Right renal cortex interstitium (tissue), 3 donors: Measurements from ENCODE around the gene TMEM125. TPM values are rescaled to one million over a fixed set of nuclear protein-coding genes. Genes with fewer than 3 reads are reported as not detected.
A peak's percentile ranks its signal among the peaks of the same experiment; 100 is the strongest.

Experiments
- DNase-seq, 3 donors: peaks; one replicate each; pipeline ENCODE4 v3.0.0-alpha.2; 2013; ENCODE audit warnings: low read depth in 3 of 3, low spot score in 2 of 3
- polyA plus RNA-seq, 3 donors: library from polyadenylated mRNA; unstranded; fragments of 120-200 nt; gene quantifications; one replicate each; pipeline ENCODE4 v1.2.1, GENCODE V29; 2013; ENCODE audit not compliant: insufficient read length in 3 of 3

TMEM125 gene
- 10 to 100 TPM; 13.6 to 15.9 (median 13.7) TPM for polyA plus RNA-seq

DNA sequence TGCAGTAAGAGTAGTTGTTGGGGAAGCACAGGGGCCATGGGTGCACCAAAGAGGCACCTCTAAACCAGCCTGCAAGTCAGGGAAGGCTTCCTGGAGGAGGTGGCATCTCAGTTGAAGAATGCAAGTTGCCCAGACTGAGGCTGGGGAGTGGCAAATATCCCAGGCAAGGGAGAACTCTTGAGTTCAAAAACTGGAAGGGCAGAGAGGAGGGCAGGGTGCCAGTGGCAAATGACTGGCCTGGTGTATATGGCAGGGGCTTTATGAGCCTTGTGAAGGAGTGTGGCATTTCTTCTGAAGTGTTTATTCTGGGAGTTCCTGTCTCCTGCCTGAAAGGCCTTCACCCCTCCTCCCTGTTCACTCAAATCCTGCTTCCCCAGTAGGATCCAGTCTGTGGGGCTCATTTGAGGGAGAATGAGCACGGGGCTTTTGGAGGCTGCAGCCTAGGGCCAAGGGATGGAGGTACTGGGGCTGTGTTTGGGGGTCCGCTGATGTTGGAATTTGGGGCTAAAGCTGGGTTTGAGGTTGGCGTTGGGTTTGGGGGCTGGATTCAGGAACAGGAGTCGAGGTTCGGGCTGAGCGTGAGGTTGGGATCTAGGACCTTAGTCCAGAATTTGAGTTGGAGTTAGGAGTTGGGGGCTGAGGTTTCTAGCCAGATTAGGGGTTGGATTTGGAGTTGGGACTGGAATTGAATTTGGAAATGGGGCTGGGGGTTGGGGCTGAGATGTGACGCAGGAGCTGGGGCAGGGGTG is at the start of gene TMEM125:
TSS of gene TMEM125 (plus strand) at position 357 of the 749 bp plus-strand sequence. CDS start 2,740 bp downstream, outside the sequence.
- DNase-seq, result no peak

DNA sequence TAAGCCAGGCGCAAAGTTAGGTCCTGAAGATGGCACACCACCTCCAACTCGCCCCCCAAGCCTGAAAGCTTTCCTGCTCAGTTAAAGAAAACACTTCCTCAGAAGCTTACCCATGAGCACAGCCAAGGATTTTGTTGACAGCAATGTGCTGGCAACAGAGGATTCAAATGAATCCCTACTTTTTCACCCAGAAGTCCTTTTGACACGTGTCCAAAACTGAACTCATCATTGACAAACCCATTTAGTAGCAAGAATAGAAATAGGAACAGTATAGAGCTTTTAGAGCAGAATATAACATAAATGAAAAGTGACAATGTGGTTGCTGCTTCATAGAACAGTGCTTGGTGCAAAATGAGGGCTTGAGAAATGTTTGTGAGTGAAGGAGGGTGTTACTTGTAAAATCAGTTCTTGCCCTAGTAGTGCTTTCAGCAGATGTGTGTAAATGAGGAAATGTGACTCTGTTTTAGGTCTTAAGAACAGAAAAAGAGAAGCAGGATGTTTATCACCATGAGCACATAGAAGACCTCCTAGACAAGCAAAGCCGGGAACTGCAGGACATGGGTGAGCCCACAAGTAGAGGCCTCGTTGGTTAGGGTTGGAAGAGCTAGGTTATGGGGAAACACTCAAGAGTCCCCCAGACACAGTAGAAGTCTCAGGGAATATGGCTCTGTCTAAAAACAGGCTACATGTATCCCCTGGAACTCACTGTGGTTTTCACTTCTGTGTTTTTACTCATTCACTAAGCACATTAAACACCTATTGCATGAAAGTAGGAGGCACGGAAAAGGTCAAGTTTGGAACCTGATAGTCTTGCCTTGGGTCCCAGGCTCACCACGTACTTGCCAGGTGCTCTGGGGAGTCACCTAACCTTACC is 48.6 kb upstream of the TMEM125 start:
- DNase-seq, result no peak

DNA sequence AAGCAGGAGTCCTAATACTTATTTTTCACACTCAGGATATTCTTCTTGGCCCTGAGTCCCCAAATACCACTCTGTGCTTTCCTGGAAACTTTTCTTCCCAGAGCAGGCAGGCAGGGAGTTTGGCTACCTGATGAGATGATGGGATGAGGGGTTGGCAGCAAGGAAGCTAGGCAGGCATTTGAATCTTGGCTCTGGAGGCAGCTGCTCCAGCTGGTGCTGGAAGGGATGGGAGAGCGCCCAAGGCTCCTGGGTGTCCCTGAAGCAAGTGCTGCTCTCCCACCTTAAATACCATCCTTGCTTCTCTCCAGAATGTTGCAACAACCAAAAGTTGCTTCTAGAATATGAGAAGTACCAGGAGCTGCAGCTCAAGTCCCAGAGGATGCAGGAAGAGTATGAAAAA is 48.0 kb upstream of the TMEM125 start:
- DNase-seq, result no peak

DNA sequence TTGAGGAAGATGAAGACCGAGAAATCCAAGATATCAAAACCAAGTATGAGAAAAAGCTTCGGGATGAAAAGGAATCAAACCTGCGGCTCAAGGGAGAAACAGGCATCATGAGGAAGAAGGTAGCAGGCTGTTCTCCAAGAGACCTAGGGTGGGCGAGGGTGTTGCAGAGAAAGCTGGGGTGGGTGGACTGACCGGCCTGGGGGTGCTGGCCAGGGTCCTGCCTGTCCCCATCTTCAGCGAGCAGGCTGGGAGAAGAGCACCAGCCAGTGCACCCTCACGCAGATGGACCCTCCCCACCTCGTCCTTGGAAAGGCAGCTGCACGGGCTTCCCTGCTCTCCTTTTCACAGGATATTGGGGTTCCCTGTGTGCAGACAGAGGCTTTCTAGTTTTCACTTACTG is 46.9 kb upstream of the TMEM125 start:
- no peak for DNase-seq

DNA sequence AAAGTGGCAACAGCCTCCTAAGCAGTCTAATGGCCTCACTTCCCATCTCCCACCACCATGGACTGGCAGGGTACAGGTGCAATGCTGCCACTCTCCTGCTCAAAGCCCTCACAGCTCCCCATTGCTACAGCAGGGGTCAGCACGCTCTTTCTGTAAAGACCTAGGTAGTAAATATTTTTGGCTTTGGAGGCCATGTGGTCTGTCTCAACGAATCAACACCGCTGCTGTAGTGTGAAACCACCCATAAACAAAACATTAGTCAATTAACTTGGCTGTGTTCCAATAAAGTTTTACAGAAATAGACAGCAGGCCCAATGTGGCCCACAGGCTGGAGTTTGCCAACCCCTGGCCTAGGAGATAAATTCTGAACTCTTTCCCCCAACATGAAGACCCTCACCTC is 44.6 kb upstream of the TMEM125 start:
- DNase-seq, result no peak

DNA sequence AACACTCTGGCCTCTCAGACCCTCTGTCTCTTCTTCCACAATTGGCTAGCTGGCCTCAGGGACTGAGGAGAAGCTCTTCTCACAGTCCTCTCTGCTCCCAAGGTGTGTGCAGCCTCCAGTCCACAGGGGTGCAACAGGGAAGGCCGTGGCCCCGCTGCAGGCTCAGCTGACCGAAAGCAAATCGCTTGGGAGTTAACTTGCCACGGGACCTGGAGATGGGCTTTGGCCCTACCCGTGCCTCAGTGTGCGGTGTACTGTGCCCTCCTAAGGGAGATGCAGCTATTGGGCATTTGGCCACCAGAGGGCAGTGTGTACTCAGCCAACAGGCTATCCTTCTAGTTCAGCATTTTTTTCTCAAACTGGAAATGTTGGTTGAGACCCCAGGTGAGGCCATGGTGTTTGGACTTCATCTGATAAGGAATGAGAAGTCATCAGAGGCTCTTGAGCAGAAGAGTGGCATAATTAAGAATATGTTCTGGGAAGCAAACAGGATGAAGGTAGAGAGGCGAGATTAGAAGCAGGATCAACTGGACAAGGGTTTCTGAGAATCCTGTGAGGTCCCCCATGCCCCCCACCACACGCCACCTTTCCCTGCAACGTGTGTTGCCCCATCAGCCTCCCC is 42.5 kb upstream of the TMEM125 start:
- DNase-seq, result peak; percentile 61 to 73 (median 70)

DNA sequence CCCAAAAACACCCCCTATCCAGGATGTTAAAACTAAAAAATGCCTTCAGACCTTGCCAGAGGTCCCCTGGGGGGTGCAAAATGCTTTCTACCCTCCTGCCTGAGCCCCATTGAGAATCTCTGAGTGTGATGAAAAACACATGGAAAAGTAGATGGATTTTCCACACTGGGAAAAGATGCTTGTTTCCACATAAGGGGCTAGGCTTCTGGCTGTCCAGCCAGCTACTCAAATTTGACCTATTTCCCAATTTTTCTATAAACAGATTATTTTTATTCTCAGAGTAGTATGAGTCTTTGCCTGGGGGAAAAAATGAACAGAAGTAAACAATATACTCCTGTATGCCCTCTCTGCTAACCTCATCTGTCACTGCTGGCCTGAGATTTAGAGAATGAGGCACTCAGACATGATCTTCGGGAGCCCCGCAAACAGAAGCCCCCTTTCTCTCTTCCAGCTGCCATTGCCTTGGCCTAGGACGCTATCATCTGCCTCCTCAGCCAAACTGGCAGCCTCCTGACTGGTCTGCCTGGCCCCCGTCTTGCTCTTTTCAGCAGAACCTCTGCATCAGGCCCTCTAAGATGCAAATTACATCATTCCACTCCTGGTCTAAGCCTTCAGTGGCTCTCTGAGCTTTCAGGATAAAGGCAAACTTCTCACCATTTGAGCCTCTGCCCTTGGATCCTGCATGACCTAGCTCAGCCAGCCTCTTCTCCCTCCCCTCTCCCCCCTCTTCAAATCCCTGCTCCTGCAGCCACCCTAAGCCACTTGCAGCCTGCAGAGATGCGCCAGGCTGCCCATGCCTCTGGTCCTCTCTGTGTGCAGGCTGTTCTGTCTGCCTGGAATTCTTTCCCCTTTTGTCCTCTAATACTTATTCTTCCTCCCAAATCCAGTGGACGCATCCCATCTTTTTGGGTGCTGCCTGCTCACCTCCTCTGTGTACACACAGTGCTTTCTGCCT is 39.7 kb upstream of the TMEM125 start:
- no peak for DNase-seq

DNA sequence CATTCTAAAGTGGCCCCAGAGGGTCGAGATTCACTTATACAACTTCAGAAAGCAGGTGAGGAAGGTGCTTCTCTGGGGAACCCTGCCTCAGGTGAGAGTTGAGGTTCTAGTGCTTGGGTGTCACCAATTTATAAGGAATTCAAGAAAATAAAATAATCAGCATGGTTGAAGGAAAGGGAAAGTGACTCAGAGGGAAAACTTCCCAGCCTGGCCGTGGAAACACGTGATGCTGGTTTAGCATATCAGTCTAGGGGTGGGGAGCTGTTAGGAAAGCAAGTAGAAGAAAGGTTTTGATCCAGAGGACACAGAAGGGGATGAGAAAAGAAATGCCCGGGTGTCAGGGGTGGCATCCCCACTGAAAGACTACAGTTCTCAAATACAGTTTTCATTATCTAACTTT is 37.7 kb upstream of the TMEM125 start:
- DNase-seq, result no peak

DNA sequence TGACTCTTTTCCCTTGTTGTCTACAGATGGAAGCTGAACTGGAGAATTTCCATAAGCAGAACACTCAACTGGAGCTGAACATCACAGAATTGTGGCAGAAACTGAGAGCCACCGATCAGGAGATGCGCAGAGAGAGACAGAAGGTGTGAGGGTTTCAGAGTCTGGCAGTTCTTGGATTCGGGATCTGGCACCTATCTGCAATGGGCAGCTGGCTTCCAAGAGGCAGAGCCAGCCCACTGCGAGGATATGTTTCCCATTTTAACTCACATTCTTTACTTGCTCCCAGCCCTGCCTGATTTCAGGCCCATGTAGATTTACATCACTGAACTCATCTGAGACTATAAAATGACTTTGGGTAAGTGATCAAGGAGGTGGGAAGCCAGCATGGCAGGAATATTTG is 37.3 kb upstream of the TMEM125 start:
- no peak for DNase-seq

DNA sequence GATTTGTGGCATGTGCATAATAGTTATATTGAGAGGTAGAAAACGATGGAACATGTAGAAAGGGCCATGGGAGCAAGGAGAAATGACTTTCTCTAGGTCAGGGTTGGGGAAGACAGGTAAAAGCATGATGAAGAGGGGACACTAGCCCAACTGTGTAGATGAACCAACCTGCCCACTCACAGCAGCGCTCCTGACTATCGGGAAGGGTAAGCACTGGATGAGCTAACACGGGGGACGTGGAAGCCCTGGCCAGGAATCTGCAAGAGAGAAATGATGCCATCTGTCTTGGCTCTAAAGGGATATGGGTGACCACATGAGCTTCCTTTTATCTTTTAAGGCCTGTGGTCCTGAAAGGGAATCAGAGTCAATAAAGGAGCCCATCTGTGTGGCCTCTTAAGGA is 36.2 kb upstream of the TMEM125 start:
- no peak for DNase-seq

DNA sequence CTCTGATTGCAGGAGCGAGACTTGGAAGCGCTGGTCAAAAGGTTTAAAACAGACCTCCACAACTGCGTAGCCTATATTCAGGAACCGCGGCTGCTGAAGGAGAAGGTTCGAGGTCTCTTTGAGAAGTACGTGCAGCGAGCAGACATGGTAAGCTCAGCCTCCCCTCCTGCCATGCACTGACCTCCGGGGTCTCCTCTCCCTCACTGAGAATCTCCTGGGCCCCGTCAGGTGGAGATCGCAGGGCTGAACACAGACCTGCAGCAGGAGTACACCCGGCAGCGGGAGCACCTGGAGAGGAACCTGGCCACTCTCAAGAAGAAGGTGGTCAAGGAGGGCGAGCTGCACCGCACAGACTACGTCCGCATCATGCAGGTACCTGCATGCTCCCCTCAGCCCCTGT is 35.5 kb upstream of the TMEM125 start:
- no peak for DNase-seq

DNA sequence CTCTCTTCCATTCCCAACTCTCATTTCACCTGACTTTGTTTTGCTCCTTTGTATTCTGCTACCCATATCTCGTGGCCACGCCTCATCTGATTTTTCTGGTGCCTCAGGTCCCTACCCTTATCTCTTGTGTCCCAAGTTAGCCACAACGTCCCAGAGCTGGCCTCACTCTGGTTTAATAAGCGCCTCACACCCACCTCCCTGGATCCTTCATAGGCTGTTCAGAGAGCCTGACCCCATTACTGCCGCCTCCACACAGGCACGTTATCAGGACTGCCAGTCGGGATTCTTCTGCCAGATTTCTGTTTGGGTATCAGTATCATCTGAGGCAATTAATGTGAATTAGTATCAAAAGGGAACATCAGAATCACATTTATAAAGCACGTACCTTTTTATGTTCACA is 34.7 kb upstream of the TMEM125 start:
- DNase-seq, result no peak

DNA sequence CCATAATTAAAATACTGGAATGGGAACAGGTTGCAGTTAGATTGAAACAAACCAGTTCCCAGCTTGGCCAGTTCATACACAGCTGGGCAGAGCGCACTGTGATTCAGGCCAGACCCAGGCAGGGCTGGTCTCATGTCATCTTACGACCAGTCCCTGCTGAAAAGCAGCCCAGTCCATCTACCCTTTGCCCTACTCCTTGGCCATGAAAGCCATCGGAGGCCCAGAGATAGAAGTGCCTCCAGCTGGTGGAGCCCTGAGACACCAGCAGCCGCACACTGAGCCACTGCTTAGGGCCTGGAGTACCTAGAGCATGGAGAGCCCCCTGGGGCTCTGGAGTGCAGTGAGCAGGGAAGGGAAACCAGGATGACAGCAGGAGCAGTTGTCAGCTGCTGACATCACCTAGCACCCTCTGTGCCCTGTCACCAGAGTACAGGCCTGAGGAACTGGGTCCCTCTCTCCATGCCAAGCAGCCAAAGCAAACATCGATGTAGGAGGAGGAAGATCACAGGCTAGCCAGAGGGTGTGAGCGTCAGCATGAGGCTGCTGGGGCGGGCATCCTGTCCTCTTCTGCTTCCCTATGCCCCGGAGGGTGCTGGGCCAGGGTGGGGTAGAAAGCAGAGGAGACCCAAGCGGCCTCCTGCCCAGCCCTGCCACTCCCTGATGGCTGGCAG is 34.2 kb upstream of the TMEM125 start:
- no peak for DNase-seq

DNA sequence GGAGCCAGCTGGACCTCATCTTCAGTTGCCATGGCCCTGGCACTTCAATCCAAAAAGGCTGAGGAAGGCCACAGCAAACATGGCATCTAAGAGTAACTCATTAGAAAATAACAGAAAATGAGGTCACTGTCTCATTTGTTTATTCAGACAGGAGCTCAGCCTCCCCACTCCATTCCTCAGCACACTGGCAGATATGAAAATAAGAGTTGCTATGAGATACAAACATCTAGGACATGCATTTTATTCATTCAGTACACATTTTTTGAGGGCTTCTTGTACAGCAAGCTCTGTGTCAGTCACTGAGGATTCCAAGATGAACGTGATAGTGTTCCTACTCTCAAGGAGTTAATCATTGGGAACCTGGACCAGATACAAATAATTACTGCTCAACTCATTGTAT is 32.7 kb upstream of the TMEM125 start:
- DNase-seq, result no peak

DNA sequence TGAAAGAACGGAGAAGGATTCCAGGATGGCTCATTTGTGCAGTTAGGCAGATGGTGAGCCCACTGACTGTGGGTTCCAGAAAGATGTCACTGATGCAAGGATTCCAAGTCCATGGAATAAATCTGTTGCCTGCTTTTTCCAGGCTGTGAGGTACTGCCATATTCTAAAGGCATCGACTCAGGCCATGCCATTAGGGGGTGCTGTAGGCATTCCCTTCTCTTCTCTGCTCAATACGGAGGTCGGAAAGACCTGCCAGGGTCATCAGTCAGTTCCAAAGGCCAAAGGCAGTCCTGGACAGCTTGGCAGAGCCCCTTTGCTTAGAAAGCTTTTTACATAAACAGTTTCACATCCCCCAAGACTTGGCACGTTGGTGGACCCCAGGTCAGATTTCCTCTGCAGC is 31.7 kb upstream of the TMEM125 start:
- peak; percentile 18 to 36 (median 36) for DNase-seq

DNA sequence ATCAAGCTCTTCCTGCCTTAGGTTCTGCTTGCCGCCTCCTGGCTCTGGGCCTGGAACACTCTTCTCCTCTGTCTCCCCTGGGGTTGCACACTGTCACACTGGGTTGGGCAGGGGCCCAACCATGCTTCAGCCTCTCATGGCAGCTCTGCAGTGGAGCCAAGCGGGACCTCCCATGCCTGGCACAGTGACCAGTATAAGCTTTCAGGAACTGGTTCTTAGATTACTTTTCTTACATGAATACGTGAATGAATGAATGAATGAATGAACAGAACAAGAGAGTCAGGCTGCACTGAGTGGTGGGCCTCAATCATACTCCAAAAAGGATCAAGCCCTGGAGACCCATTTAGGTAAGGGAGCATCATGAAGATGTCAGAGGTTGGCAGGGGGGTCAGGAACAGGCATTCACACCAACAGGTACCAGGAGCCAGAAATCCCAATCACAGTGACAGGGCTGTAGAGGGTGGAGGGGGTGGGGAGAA is 30.8 kb upstream of the TMEM125 start:
- no peak for DNase-seq

DNA sequence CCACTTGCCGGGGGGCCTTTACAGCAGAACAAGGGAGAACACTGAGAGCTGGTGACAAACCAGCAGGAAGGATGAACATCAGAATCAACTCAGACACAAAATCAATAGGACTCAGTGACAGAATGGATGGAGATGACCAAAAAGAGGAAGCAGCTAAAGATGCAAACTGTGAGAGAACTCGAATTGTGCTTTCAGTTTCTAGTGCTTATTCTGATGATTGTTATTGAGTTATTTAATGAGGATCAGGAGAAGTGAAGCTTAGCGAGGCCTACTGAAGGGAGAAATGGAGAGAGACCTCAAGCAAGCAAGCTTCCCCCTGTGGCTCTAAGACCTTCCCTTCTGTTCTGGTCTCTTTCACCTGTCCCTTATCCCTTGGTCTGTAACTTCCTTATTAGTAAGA is 30.3 kb upstream of the TMEM125 start:
- no peak for DNase-seq

DNA sequence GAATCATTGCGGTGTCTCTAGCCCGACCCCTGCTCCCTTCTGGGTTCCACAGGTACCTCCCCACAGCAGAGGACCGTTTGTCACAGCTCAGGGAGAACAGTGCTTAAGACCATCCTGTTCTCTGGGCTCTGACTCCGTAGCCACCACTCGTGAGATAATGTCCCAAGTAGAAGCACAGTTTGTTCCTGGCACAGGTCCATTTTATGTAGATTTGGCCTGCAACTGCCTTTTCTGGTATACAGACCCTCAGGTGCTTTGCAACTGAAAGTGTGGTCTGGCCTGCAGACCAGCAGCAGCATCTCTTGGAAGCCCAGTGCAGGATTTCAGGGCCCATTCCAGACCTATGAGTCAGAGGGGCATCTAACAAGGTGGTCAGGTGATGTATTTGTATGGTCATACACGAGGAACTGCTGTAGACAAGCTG is 28.4 kb upstream of the TMEM125 start:
- no peak for DNase-seq

DNA sequence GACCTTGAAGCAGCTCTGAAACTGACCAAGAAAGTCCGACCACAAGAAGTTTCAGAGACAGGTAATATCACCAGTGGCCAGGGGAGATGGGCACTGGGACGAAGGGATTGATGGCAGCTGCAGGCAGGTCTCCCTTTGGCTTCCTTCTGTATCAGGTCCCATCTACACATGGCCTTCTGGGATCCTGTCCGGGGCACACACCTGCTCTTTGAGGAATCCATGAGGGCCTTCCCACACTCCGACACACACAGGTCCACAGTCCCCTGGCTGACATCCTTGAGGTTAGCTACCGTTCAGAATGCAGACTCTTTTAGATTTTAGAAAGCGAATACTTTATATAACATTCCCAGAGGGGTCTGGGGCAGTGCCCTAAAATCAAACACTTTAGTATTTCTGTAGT is 26.5 kb upstream of the TMEM125 start:
- DNase-seq, result no peak
